Smooth muscle cell (in vitro differentiated cells): Measurements from ENCODE around the gene WDR4. TPM values are rescaled to one million over a fixed set of nuclear protein-coding genes. Genes with fewer than 3 reads are reported as not detected.
"Not testable (repeated sequence)": the region's sequence is repeated elsewhere in the genome, so short reads cannot be mapped to it uniquely, and the experiment has no call there.

Experiments
- DNase-seq: peaks from one replicate; lab custom pipeline; 2025; ENCODE audit not compliant: unreplicated experiment; lab: John Stamatoyannopoulos, UW
- H2AFZ ChIP-seq: fragments of 200-600 bp; sonication (generic); 2 replicates; pipeline ENCODE4 v1.6.0; 2016; ENCODE audit warnings: antibody characterized with exemption, low read depth, mild to moderate bottlenecking
- H3F3A ChIP-seq: fragments of 200-600 bp; sonication (generic); 2 replicates; pipeline ENCODE4 v1.6.0; 2017; ENCODE audit warnings: antibody characterized with exemption, low read depth
- H3K27ac ChIP-seq: fragments of 200-600 bp; sonication (generic); 2 replicates; pipeline ENCODE4 v1.5.1; 2016; ENCODE audit warnings: low read depth, mild to moderate bottlenecking
- H3K27me3 ChIP-seq: fragments of 200-600 bp; sonication (generic); 2 replicates; pipeline ENCODE4 v1.6.1; 2016; ENCODE audit warnings: low read depth, mild to moderate bottlenecking
- H3K36me3 ChIP-seq: fragments of 200-600 bp; sonication (generic); 2 replicates; pipeline ENCODE4 v1.5.1; 2016; ENCODE audit warnings: low read depth
- H3K4me1 ChIP-seq: fragments of 200-600 bp; sonication (generic); 2 replicates; pipeline ENCODE4 v1.5.1; 2016; ENCODE audit warnings: low read depth
- H3K4me2 ChIP-seq: fragments of 200-600 bp; sonication (generic); 2 replicates; pipeline ENCODE4 v1.6.0; 2016; ENCODE audit warnings: mild to moderate bottlenecking
- H3K4me3 ChIP-seq: fragments of 200-600 bp; sonication (generic); 2 replicates; pipeline ENCODE4 v1.5.1; 2016; ENCODE audit warnings: mild to moderate bottlenecking
- H3K79me2 ChIP-seq: fragments of 200-600 bp; sonication (generic); 2 replicates; pipeline ENCODE4 v1.6.0; 2016; ENCODE audit warnings: low read depth, mild to moderate bottlenecking
- H3K9ac ChIP-seq: fragments of 200-600 bp; sonication (generic); 2 replicates; pipeline ENCODE4 v1.6.0; 2016; ENCODE audit warnings: low read depth
- H3K9me3 ChIP-seq: fragments of 200-600 bp; sonication (generic); replicated peaks from 2 replicates; pipeline ENCODE4 v1.5.1; 2016; ENCODE audit warnings: low read depth
- H4K20me1 ChIP-seq: fragments of 200-600 bp; sonication (generic); 2 replicates; pipeline ENCODE4 v1.6.0; 2016; ENCODE audit warnings: low read depth
- CTCF ChIP-seq: fragments of 200-600 bp; sonication (generic); IDR thresholded peaks from 2 replicates; pipeline ENCODE4 v1.5.1; 2017; ENCODE audit warnings: borderline replicate concordance, mild to moderate bottlenecking, antibody characterized with exemption; ENCODE audit not compliant: insufficient read depth, poor library complexity, severe bottlenecking
- WGBS: methylation state at CpG from one replicate; pipeline ENCODE4 v1.1.7; 2016; ENCODE audit warnings: low lambda C conversion rate; 5-methylcytosine and 5-hydroxymethylcytosine counted together
- polyA plus RNA-seq: library from polyadenylated mRNA; unstranded; fragments of >200 nt; fragmentation: Nextera tagmentation; extraction: Ambion mirVana; gene quantifications from 2 replicates; pipeline ENCODE4 v1.2.1, GENCODE V29; 2016
- total RNA-seq: library from RNA; depleted of rRNA; stranded (reverse); fragments of >200 nt; gene quantifications from 2 replicates; pipeline ENCODE4 v1.2.3, GENCODE V29; 2014

The WDR4 gene
- total and polyA plus RNA-seq, 2 experiments from 2014 or later: 5.1 TPM

GRCh38 chr21:42848932-42849758 is 30.2 kb downstream of the WDR4 start:
- TF ChIP-seq CTCF: no peak
- DNase-seq: no peak
- Histone ChIP-seq H3K36me3 (peaks cover 2% of the 10 kb centered on the region), H3K4me3 (no peak overlapping the region), H3K4me1 (no peaks in the 10 kb centered on the region), H3K9ac (no peak overlapping the region), H3K27me3 (no peaks in the 10 kb centered on the region), H3F3A (no peaks in the 10 kb centered on the region), H3K4me2 (no peak overlapping the region), H3K79me2 (no peaks in the 10 kb centered on the region), H3K9me3 (no peaks in the 10 kb centered on the region), H4K20me1 (peaks cover 15% of the 10 kb centered on the region), H3K27ac (no peak overlapping the region), H2AFZ (no peak overlapping the region)
- 93% methylated on average over 35 of the region's 54 CpGs for WGBS

DNA sequence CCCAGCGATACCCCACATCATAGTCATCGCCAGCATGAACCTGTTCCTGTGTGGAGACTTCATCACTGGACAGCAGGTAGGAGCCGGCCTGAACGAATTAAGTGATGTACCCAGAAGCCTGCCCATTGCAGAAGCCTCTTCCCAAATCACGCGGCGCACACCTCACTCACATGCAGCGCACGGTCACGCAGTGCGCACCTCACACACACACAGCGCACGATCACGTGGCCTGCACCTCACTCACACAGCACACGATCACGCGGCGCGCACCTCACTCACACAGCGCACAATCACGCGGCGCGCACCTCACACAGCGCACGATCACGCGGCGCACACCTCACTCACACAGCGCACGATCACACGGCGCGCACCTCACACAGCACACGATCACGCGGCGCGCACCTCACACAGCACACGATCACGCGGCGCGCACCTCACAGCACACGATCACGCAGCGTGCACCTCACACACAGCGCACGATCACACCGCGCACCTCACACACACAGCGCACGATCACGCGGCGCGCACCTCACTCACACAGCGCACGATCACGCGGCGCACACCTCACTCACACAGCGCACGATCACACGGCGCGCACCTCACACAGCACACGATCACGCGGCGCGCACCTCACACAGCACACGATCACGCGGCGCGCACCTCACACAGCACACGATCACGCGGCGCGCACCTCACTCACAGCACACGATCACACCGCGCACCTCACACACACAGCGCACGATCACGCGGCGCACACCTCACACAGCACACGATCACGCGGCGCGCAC is 31.0 kb downstream of the WDR4 start:
- H3K4me3 ChIP-seq, H3K36me3 ChIP-seq, H3K4me2 ChIP-seq, H3K79me2 ChIP-seq, H2AFZ ChIP-seq, H3K4me1 ChIP-seq, H3K27me3 ChIP-seq, H3F3A ChIP-seq, DNase-seq, H3K27ac ChIP-seq, H3K9ac ChIP-seq, H3K9me3 ChIP-seq: not testable (repeated sequence)
- H4K20me1 ChIP-seq: peaks cover 23% of the 10 kb centered on the region
- 98% methylated on average over 18 of the region's 95 CpGs for WGBS

DNA sequence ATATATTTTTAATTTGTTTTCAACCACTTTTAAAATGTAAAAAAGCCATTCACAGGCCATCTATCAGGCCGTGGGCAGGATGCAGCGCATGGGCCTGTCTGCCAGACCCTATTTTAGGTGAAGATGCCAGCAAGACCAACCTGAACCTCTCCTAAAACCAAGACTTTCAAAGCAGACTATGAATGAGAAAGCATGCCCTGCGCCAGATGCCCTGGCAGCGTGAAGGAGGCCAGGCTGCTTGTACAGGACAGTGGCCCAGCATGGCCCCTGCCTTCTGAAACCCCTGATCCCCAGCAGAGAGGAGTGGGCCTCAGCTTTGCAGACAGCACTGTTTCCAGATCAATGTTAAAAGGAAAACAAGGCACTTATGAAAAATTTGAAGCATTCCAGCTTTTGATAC is 31.6 kb downstream of the WDR4 start:
- Histone ChIP-seq H3K4me3 (no peak overlapping the region), H3K9me3 (no peaks in the 10 kb centered on the region), H3K4me2 (no peak overlapping the region), H4K20me1 (peaks cover 29% of the 10 kb centered on the region), H3K4me1 (no peaks in the 10 kb centered on the region), H3K36me3 (peaks cover 3% of the 10 kb centered on the region), H3K79me2 (no peaks in the 10 kb centered on the region), H3K9ac (no peak overlapping the region), H3K27ac (no peak overlapping the region), H3F3A (no peaks in the 10 kb centered on the region), H2AFZ (no peak overlapping the region), H3K27me3 (no peaks in the 10 kb centered on the region)
- TF ChIP-seq CTCF: no peak
- 99% methylated on average over 4 of the region's 4 CpGs for WGBS
- DNase-seq: no peak

GRCh38 chr21:42847051-42847707 is 32.2 kb downstream of the WDR4 start:
- Histone ChIP-seq H3K36me3 (peaks cover 3% of the 10 kb centered on the region), H3K4me1 (no peaks in the 10 kb centered on the region), H3K4me3 (no peak overlapping the region), H3F3A (no peaks in the 10 kb centered on the region), H3K79me2 (no peaks in the 10 kb centered on the region), H3K27me3 (no peaks in the 10 kb centered on the region), H3K9ac (no peak overlapping the region), H3K4me2 (no peak overlapping the region), H3K9me3 (no peaks in the 10 kb centered on the region), H2AFZ (no peak overlapping the region), H4K20me1 (peaks cover 30% of the 10 kb centered on the region), H3K27ac (no peak overlapping the region)
- WGBS: 91% methylated on average over 18 of the region's 18 CpGs
- DNase-seq: no peak
- TF ChIP-seq CTCF: no peak
